PC-9 (cell line): ENCODE results near the gene TMEM97.

Experiments used
- CTCF ChIP-seq: fragments of 200-600 bp; sonication (generic); conservative IDR thresholded peaks from 2 replicates; pipeline ENCODE4 v1.6.1; 2017; ENCODE audit warnings: mixed run types, antibody characterized with exemption, mild to moderate bottlenecking, moderate library complexity
- EZH2 ChIP-seq: fragments of 200-600 bp; sonication (generic); IDR thresholded peaks from 2 replicates; pipeline ENCODE4 v1.8.0; 2017; ENCODE audit warnings: antibody characterized with exemption, low read depth

GRCh38 chr17:28341516-28341915, 22.5 kb downstream of the TMEM97 start:
- no peak for TF ChIP-seq CTCF
- no peak for TF ChIP-seq EZH2
